OCI-LY1 (cell line): ENCODE data around the gene GINS3.

ENCODE experiments used
- EZH2 ChIP-seq: fragments of 200-600 bp; sonication (generic), shearing (Covaris generic); IDR thresholded peaks from 2 replicates; pipeline ENCODE4 v1.8.0; 2017; ENCODE audit warnings: borderline replicate concordance, mixed run types, mild to moderate bottlenecking, antibody characterized with exemption, low read length, moderate library complexity, mixed read lengths
- TF ChIP-seq, protein P1 (sequence below): fragments of 200-600 bp; sonication (generic), shearing (Covaris generic); IDR thresholded peaks from 2 replicates; pipeline ENCODE4 v1.5.1; 2017; ENCODE audit warnings: mild to moderate bottlenecking, antibody characterized with exemption, low read length, moderate library complexity, mixed read lengths

DNA sequence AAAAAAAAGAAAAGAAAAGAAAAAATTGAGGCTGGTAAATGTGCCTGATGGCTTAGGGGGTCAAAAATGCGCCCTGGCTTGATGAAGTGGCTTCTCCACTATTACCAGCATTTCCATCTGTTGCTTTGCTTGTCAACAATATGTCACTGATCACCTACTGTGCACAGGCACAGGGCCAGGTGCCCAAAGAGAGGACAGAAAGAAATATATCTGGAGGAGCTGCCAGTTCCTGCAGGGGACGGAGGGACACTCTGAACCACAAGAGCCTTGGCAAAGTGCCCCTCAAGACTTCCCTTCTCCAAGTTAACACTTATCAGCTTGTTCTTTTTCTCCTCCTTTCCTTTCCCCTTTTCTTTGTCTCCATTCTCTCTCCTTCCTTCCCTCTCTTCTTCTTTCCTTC lies 34.7 kb downstream of the GINS3 start:
- TF ChIP-seq EZH2: no peak
- TF ChIP-seq, protein P1, sequence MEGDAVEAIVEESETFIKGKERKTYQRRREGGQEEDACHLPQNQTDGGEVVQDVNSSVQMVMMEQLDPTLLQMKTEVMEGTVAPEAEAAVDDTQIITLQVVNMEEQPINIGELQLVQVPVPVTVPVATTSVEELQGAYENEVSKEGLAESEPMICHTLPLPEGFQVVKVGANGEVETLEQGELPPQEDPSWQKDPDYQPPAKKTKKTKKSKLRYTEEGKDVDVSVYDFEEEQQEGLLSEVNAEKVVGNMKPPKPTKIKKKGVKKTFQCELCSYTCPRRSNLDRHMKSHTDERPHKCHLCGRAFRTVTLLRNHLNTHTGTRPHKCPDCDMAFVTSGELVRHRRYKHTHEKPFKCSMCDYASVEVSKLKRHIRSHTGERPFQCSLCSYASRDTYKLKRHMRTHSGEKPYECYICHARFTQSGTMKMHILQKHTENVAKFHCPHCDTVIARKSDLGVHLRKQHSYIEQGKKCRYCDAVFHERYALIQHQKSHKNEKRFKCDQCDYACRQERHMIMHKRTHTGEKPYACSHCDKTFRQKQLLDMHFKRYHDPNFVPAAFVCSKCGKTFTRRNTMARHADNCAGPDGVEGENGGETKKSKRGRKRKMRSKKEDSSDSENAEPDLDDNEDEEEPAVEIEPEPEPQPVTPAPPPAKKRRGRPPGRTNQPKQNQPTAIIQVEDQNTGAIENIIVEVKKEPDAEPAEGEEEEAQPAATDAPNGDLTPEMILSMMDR: no peak
